Ectodermal cell (in vitro differentiated cells): ENCODE measurements around the gene RASIP1.

ENCODE experiments used
- H3K27ac ChIP-seq: 2 replicates; pipeline ENCODE4 v1.7.0; 2013; ENCODE audit warnings: mild to moderate bottlenecking, low read depth, low read length; ENCODE audit not compliant: insufficient read depth, poor library complexity, severe bottlenecking
- H3K27me3 ChIP-seq: 2 replicates; pipeline ENCODE4 v1.7.0; 2013; ENCODE audit warnings: mild to moderate bottlenecking, low read length; ENCODE audit not compliant: insufficient read depth, control insufficient read depth, poor library complexity, severe bottlenecking
- H3K36me3 ChIP-seq: one replicate; pipeline ENCODE4 v1.7.0; 2013; ENCODE audit warnings: low read length; ENCODE audit not compliant: control insufficient read depth, insufficient read depth
- H3K4me1 ChIP-seq: one replicate; pipeline ENCODE4 v1.7.0; 2013; ENCODE audit warnings: low read length; ENCODE audit not compliant: control insufficient read depth, insufficient read depth
- H3K4me3 ChIP-seq: 2 replicates; pipeline ENCODE4 v1.7.0; 2013; ENCODE audit warnings: low read depth, low read length, control low read depth; ENCODE audit not compliant: insufficient read depth
- H3K9me3 ChIP-seq: 2 replicates; pipeline ENCODE4 v1.7.0; 2013; ENCODE audit warnings: mild to moderate bottlenecking, low read length, moderate library complexity; ENCODE audit not compliant: control insufficient read depth
- WGBS, 2 experiments: methylation state at CpG; one replicate each; pipeline ENCODE4 v1.1.7; 2013; ENCODE audit warnings: missing lambda C conversion rate in 2 of 2; 5-methylcytosine and 5-hydroxymethylcytosine counted together

Gene RASIP1

DNA sequence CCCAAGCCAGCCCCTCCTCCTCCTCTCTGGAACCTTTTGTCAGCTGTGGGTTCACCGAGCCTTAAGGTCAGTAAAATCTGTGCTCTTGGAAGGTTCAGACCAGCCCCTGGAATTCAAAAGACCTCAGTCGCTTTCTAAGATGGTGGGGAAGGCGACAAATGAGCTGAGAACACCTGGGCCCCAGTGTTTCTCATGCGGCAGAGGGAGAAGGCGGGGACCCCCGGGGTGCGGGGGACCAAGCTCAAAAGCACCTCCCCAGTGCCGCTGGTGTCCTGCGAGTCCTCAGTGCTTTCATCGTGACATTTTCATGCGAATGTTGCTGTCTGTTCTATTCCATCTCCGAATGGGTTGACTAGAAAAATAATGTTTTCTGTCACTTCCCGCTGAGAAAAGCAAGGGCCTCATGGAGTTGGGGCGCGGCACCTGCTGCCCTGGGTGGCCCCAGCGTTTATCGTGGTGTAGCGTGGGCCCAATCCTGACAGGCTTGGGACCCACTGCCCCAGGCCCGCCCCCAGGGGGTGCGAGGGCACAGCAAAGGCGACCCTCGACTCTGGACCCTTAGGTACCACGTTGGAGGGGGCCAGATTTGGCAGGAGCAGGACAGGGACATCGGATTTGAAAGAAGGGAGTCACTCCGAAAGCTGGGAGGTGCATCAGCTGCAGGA lies 66.8 kb downstream of the RASIP1 start:
- H3K36me3 ChIP-seq = no peaks in the 10 kb centered on the region
- peaks cover 4% of the 10 kb centered on the region for H3K27me3 ChIP-seq
- no peaks in the 10 kb centered on the region for H3K9me3 ChIP-seq
- no peak overlapping the region for H3K4me3 ChIP-seq
- 62 to 65% methylated on average over 25 of the region's 25 CpGs for WGBS, 2 experiments
- H3K27ac ChIP-seq = no peak overlapping the region
- H3K4me1 ChIP-seq = peaks cover 29% of the 10 kb centered on the region

DNA sequence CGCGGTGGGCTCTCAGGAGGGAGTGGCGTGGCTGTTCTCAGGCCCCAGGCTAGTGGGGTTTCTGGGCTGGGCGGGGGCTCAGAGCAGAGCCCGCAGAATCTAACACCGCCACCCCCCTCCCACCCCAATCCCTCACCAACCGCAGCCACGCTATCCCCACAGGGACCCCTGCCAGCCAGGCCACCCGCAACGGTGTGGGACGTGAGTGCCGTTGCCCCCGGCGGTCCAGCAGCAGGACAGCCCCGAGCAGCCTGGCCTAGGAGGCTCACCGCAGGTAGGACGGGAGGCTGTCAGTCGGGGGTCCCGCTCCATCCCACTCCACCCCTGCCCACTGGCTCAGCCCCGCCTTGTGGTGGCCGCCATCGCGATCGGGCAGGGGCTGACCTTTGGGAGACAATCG lies 67.4 kb downstream of the RASIP1 start, which contains the start of gene NTN5:
TSS of gene NTN5 (minus strand) at position 24 of the 400 bp plus-strand sequence. CDS start 2,031 bp downstream, outside the sequence.
- Histone ChIP-seq H3K4me3 (no peak within 1 kb of the TSS), H3K4me1 (peaks cover 29% of the 10 kb centered on the region), H3K9me3 (no peaks in the 10 kb centered on the region), H3K27me3 (peaks cover 4% of the 10 kb centered on the region), H3K27ac (no peak within 1 kb of the TSS), H3K36me3 (no peaks in the 10 kb centered on the region)
- WGBS, 2 experiments = 69 to 71% methylated on average over 25 of the region's 25 CpGs

DNA sequence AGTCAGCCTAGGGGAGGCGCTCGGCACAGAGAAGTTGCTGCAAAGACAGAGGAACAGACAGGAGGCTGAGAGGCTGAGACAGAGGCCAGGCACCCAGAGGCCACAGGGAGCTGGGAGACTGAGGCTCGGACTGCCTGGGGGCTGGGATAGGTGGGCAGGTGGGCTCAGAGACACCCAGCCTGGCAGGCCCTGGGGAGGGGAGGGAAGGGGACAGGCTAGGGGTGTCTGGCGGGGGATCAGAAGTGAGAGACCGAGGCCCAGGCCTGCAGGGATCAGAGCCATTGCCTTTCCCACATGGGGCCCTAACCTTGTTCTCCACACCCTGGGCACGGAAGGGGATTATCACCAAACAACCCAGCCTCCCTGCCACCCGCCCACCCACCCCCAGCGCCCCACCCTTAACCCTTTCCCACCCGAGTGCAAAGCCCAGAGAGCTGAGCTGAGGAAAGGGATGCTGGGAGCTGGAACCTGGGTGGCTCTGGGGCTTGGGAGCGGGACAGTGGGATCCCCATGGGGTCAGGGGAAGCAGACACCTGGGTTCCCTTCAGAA lies 68.9 kb downstream of the RASIP1 start:
- Histone ChIP-seq H3K4me1 (peaks cover 29% of the 10 kb centered on the region), H3K27ac (no peak overlapping the region), H3K27me3 (peaks cover 4% of the 10 kb centered on the region), H3K9me3 (no peaks in the 10 kb centered on the region), H3K4me3 (no peak overlapping the region), H3K36me3 (no peaks in the 10 kb centered on the region)
- WGBS, 2 experiments = 72 to 77% methylated on average over 8 of the region's 10 CpGs

DNA sequence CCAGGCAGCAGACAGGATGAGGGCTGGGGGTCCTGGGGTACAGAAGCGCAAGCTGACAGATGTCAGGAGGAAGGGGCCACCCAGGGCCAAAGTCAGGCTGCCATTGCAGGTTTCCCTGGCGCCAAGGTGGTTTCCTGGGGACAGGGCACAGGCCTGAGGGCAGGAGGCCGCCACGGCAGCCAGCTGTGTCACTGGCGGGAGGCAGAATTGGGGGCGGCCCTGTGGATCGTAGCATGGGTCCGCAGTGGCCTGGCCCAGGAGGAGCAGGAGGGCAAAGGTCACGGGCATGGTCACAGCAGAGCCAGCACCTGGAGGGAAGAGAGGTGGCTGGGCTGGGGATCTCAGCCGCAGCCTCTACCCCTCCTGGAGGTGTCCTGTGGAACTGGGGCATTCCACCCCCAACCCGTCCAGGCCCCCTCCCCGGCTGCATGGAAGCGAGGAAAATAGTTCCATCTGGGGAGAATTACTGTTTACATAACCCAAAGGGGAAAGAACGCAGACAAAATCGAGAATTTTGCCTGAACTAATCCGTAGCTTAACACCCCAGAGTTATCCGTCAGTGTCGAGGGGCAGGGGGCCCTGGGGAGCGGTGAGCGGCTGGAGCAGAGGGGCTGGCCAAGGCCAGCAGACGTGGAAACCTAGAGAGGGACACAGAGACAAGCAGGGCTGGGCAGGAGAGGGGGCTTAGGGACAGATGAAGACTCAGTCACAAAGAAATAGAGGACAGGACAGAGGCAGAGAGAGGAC lies 69.5 kb downstream of the RASIP1 start:
- WGBS, 2 experiments = 85 to 86% methylated on average over 21 of the region's 21 CpGs
- H3K27ac ChIP-seq = no peak overlapping the region

More for the DNA sequence above, 69.5 kb downstream of the RASIP1 start:
- Histone ChIP-seq H3K36me3 (no peaks in the 10 kb centered on the region), H3K4me3 (no peak overlapping the region), H3K27me3 (peaks cover 4% of the 10 kb centered on the region), H3K9me3 (no peaks in the 10 kb centered on the region), H3K4me1 (peaks cover 29% of the 10 kb centered on the region)
